Measurements from ENCODE around the gene TUBA4B. TPM values are rescaled to one million over a fixed set of nuclear protein-coding genes. Genes with fewer than 3 reads are reported as not detected.
A peak's percentile ranks its signal among the peaks of the same experiment; 100 is the strongest.
"Not testable (repeated sequence)": the region's sequence is repeated elsewhere in the genome, so short reads cannot be mapped to it uniquely, and the experiment has no call there.

The TUBA4B gene
- total RNA-seq, 1 donor from 2014 or later: not detected

- Mint-ChIP-seq H3K4me3 (ENCODE audit: low read depth) (no peak overlapping the region), H3K27me3 (peaks cover 88% of the 10 kb centered on the region), H3K9me3 (ENCODE audit: low read depth) (no peaks in the 10 kb centered on the region)
Observed at GRCh38 chr2:219302412-219302968, 49.4 kb downstream of the TUBA4B start.

DNA sequence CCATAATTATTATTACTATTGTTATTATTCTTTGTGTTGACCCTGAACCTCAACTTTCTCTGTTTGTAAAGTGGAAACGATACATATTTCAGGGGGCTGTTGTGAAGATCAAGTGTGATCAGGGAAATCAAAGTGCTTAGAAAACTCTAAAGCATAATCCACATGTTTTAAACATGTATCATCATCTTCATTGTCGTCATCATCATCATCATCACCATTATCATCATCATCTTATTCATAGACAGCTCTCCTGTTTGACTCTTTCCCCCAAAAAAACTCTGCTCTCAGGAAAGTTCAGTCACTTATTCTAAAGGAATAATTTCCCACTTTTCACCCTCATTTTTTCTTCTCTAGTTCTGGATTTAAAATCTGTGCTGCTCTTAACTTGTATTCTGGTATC is 51.2 kb downstream of the TUBA4B start:
- no peaks in the 10 kb centered on the region for H3K9me3 Mint-ChIP-seq (ENCODE audit: low read depth)
- H3K27ac Mint-ChIP-seq: no peak overlapping the region
- H3K4me1 Mint-ChIP-seq (ENCODE audit: low read depth): peaks cover 2% of the 10 kb centered on the region
- no peak overlapping the region for H3K4me3 Mint-ChIP-seq (ENCODE audit: low read depth)
- no peak for DNase-seq (ENCODE audit: low spot score, unreplicated experiment)
- TF ChIP-seq, protein P1, sequence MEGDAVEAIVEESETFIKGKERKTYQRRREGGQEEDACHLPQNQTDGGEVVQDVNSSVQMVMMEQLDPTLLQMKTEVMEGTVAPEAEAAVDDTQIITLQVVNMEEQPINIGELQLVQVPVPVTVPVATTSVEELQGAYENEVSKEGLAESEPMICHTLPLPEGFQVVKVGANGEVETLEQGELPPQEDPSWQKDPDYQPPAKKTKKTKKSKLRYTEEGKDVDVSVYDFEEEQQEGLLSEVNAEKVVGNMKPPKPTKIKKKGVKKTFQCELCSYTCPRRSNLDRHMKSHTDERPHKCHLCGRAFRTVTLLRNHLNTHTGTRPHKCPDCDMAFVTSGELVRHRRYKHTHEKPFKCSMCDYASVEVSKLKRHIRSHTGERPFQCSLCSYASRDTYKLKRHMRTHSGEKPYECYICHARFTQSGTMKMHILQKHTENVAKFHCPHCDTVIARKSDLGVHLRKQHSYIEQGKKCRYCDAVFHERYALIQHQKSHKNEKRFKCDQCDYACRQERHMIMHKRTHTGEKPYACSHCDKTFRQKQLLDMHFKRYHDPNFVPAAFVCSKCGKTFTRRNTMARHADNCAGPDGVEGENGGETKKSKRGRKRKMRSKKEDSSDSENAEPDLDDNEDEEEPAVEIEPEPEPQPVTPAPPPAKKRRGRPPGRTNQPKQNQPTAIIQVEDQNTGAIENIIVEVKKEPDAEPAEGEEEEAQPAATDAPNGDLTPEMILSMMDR (IDR thresholded peaks at IDR 0.05; ENCODE audit: unreplicated experiment): no peak
- peaks cover 95% of the 10 kb centered on the region for H3K27me3 Mint-ChIP-seq
- H3K36me3 Mint-ChIP-seq (ENCODE audit: insufficient read depth): no peaks in the 10 kb centered on the region

More at GRCh38 chr2:219302412-219302968, 49.4 kb downstream of the TUBA4B start:
- Mint-ChIP-seq H3K36me3 (ENCODE audit: insufficient read depth) (no peaks in the 10 kb centered on the region), H3K4me1 (ENCODE audit: low read depth) (no peaks in the 10 kb centered on the region), H3K27ac (no peak overlapping the region)
- no peak for DNase-seq (ENCODE audit: low spot score, unreplicated experiment)
- TF ChIP-seq, protein P1 (IDR thresholded peaks at IDR 0.05; ENCODE audit: unreplicated experiment): no peak

DNA sequence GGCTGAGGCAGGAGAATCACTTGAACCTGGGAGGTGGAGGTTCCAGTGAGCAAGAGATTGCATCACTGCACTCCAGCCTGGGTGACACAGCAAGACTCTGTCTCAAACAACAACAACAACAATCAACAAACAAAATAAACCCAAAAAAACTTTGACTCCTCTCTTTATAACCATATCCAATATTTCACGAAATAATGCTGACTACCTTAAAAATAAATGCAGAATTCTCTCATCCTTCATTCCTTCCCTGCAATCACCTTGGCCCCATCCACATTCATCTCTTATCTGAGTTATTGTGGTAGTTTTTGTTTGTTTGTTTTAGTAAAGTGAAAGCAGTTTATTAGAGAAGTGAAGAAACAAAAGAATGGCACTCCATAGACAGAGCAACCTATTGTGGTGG is 53.0 kb downstream of the TUBA4B start:
- no peak overlapping the region for H3K27ac Mint-ChIP-seq
- H3K27me3 Mint-ChIP-seq: peaks cover 94% of the 10 kb centered on the region
- H3K9me3 Mint-ChIP-seq (ENCODE audit: low read depth): no peaks in the 10 kb centered on the region
- H3K36me3 Mint-ChIP-seq (ENCODE audit: insufficient read depth): no peaks in the 10 kb centered on the region
- no peak overlapping the region for H3K4me3 Mint-ChIP-seq (ENCODE audit: low read depth)
- DNase-seq (ENCODE audit: low spot score, unreplicated experiment): no peak
- TF ChIP-seq, protein P1 (IDR thresholded peaks at IDR 0.05; ENCODE audit: unreplicated experiment): no peak
- peaks cover 2% of the 10 kb centered on the region for H3K4me1 Mint-ChIP-seq (ENCODE audit: low read depth)

DNA sequence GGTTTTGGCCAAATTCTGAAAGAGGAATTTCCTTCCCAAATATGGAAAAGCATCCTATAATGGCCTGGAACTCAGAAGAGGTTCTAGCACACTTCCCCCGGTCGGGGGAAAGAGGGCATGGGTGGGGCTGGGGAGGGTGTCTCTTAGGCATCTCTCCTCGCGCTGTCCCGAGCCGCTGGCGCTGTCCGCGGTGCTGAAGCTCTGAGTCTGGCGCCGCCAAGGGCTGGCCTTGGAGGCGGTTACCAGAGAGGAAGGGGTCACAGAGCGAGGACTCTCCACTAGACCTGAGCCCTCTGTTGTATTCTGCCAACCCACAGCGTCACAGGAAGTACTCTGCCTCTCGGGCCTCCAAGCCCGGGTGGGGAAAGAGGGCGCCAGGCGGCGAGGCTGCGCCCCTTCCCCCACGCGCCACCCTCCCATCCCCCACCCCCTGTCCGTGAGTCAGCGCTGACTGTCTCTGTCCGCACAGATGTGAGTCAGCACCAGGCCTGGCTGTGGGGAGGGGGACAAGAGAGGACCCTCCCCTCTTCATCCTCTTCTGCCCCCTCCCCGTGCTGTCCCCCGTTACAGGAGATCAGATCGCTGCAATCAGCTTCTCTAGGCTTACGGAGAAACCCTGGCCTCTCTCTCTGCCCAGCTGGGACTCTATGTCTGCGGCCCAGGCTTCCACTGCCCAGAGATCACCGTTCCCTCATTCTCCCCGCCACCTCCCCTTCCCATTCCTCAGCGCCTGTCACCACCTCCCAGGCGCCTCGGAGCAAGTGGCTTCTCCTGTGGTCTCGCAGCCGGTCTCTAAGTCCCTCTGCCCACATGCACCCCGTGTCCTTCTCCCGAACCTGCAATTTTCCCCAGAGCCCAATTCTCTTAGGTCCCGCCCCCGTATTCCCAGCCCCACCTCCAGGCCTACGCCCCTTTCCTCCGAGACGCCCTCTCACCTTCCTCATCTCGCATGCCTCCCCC is 55.4 kb downstream of the TUBA4B start:
- no peaks in the 10 kb centered on the region for H3K9me3 Mint-ChIP-seq (ENCODE audit: low read depth)
- H3K4me3 Mint-ChIP-seq (ENCODE audit: low read depth): peak overlapping the region; percentile 73
- DNase-seq (ENCODE audit: low spot score, unreplicated experiment): peak; percentile 82
- TF ChIP-seq, protein P1 (IDR thresholded peaks at IDR 0.05; ENCODE audit: unreplicated experiment): no peak
- H3K27ac Mint-ChIP-seq: peak overlapping the region; percentile 77
- H3K36me3 Mint-ChIP-seq (ENCODE audit: insufficient read depth): no peaks in the 10 kb centered on the region
- H3K4me1 Mint-ChIP-seq (ENCODE audit: low read depth): peaks cover 2% of the 10 kb centered on the region
- peaks cover 82% of the 10 kb centered on the region for H3K27me3 Mint-ChIP-seq

- peak within 1 kb of the TSS; percentile 73 for H3K4me3 Mint-ChIP-seq (ENCODE audit: low read depth)
- peaks cover 2% of the 10 kb centered on the region for H3K4me1 Mint-ChIP-seq (ENCODE audit: low read depth)
- no peaks in the 10 kb centered on the region for H3K36me3 Mint-ChIP-seq (ENCODE audit: insufficient read depth)
- H3K27ac Mint-ChIP-seq: peak within 1 kb of the TSS; percentile 77
- H3K9me3 Mint-ChIP-seq (ENCODE audit: low read depth): no peaks in the 10 kb centered on the region
- no peak for DNase-seq (ENCODE audit: low spot score, unreplicated experiment)
- TF ChIP-seq, protein P1 (IDR thresholded peaks at IDR 0.05; ENCODE audit: unreplicated experiment): no peak
- H3K27me3 Mint-ChIP-seq: peaks cover 76% of the 10 kb centered on the region
Observed at GRCh38 chr2:219309278-219309677, 56.2 kb downstream of the TUBA4B start, which contains the start of gene PTPRN. PTPRN (minus strand) TSS chr2:219309401; CDS start chr2:219309332, 69 bp downstream.

DNA sequence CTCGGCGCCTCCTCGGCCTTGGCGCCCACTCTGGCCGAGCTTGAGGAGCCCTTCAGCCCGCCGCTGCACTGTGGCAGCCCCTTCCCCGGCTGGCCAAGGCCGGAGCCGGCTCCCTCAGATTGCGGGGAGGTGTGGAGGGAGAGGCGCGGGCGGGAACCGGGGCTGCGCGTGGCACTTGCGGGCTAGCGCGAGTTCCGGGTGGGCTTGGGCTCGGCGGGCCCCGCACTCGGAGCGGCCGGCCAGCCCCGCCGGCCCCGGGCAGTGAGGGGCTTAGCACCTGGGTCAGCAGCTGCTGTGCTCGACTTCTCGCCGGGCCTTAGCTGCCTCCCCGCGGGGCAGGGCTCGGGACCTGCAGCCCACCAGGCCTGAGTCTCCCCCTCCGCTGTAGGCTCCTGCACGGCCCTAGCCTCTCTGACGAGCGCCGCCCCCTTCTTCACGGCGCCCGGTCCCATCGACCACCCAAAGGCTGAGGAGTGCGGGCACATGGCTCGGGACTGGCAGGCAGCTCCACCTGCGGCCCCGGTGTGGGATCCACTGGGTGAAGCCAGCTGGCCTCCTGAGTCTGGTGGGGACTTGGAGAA is 59.7 kb downstream of the TUBA4B start:
- H3K27me3 Mint-ChIP-seq: peaks cover 46% of the 10 kb centered on the region
- not testable (repeated sequence) for DNase-seq (ENCODE audit: low spot score, unreplicated experiment); H3K4me1 Mint-ChIP-seq (ENCODE audit: low read depth); H3K27ac Mint-ChIP-seq; H3K9me3 Mint-ChIP-seq (ENCODE audit: low read depth); H3K4me3 Mint-ChIP-seq (ENCODE audit: low read depth); H3K36me3 Mint-ChIP-seq (ENCODE audit: insufficient read depth)

All from progenitor cell of endocrine pancreas (in vitro differentiated cells).